Measurements from ENCODE around the gene MAD1L1.
A peak's percentile ranks its signal among the peaks of the same experiment; 100 is the strongest.

Gene MAD1L1

DNA sequence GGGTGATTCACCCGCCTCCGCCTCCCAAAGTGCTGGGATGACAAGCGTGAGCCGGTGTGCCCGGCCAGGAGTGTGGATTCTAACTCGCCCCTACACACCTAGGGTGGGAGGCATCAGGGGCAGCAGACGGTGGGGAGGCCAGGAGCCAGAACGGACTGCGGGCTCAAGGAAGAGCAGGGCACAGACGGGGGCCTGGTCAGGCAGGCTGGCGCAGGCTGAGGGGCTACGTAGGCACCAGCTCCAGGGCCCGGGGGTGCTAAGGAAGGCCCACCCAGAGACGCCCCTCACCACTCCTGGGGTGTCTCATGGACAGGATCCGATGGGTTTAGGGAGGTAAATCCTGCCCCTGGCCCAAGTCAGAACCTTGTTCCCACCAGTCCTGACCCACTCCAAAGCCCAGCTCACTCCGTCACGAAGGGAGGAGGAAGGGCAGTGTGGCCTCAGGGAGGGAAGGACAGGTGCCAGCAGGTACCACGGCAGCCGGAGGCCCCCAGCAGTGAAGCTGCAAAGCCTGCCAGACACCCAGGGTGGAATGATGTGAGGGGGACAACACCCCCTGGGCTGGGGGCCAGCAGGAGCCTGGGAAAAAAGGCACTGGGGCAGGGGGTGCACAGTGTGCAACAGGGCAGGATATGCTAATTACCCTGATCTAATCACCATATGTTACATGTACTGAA is 251.4 kb downstream of the MAD1L1 start:
- CTCF ChIA-PET: interaction anchor here (0.6 kb wide), 1 partner anchor 390 kb away, joined by 7 read pairs; no protein-coding TSS in a partner anchor
- Histone ChIP-seq H3K9me3 (ENCODE audit: control insufficient read depth, insufficient read depth, low read depth, low read length) (no peaks in the 10 kb centered on the region), H3K4me1 (ENCODE audit: control insufficient read depth, insufficient read depth, low read length) (no peaks in the 10 kb centered on the region), H3K4me3 (ENCODE audit: low read depth, low read length) (no peak overlapping the region), H3K27ac (ENCODE audit: extremely low read depth, low read depth, low read length) (no peak overlapping the region), H3K36me3 (ENCODE audit: control insufficient read depth in 2 of 2, insufficient read depth in 1 of 2, low read length in 2 of 2) (peaks cover 0 to 21% of the 10 kb centered on the region in 2 experiments; a peak in 1 of 3 replicates)
- peak; percentile 72 for TF ChIP-seq ZIC2 (tag by site-specific recombination; IDR thresholded peaks at IDR 0.05)
- no peak for TF ChIP-seq ZNF664 (tag by site-specific recombination; IDR thresholded peaks at IDR 0.05)
- TF ChIP-seq, protein P1, sequence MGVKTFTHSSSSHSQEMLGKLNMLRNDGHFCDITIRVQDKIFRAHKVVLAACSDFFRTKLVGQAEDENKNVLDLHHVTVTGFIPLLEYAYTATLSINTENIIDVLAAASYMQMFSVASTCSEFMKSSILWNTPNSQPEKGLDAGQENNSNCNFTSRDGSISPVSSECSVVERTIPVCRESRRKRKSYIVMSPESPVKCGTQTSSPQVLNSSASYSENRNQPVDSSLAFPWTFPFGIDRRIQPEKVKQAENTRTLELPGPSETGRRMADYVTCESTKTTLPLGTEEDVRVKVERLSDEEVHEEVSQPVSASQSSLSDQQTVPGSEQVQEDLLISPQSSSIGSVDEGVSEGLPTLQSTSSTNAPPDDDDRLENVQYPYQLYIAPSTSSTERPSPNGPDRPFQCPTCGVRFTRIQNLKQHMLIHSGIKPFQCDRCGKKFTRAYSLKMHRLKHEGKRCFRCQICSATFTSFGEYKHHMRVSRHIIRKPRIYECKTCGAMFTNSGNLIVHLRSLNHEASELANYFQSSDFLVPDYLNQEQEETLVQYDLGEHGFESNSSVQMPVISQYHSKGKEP (tag by site-specific recombination; IDR thresholded peaks at IDR 0.05): no peak
- TF ChIP-seq ZNF174 (tag by site-specific recombination; IDR thresholded peaks at IDR 0.05): no peak
- TF ChIP-seq GLIS1 (tag by site-specific recombination; IDR thresholded peaks at IDR 0.05): peak; percentile 34; the same call in 1 of the 2 replicates
- POLR2A ChIA-PET: no interaction called here

DNA sequence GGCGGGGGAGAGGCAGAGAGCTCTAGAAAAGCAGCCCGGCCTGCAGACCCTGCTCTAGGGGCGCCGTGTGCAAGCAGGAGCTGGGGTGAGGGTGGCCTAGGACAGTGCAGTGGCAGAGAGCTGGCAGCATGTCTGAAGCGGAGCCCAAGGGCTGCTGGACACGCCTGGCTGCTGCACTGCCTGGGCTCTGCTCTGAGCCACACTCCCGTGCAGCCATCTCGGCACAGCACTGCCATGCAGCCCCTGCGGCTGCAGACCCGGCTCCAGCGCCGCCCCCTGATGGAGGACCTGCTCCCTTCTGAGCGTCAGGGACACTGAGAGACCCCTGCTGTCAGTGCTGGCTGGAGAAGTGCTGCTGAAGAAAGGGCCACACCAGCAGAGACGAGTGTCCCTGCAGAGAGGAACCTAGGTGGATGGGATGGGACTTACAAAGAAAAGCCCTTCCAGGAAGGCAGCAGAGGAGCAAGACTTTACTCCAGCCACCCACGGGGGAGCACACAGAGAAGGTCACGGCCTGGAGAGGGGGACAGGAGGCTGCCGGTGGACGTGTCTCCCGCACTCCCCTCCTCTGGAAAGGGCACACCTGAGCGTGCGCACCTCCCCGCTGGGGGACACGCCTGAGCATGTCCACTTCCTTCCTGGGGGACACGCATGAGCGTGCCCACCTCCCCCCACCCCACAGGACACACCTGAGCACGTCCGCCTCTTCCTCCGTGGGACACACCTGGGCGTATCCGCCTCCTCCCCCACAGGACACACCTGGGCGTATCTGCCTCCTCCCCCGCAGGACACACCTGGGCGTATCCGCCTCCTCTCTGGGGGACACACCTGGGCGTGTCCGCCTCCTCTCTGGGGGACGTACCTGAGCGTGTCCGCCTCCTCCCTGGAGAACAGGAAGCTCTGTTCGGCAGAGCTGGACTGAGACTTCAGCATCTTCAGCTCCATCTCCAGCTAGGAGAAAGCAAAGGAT is 252.9 kb downstream of the MAD1L1 start:
- Histone ChIP-seq H3K9me3 (ENCODE audit: control insufficient read depth, insufficient read depth, low read depth, low read length) (no peaks in the 10 kb centered on the region), H3K4me3 (ENCODE audit: low read depth, low read length) (no peak overlapping the region), H3K36me3 (ENCODE audit: control insufficient read depth in 2 of 2, insufficient read depth in 1 of 2, low read length in 2 of 2) (peaks cover 0 to 25% of the 10 kb centered on the region in 2 experiments; a peak in 1 of 3 replicates), H3K27ac (ENCODE audit: extremely low read depth, low read depth, low read length) (no peak overlapping the region), H3K4me1 (ENCODE audit: control insufficient read depth, insufficient read depth, low read length) (no peaks in the 10 kb centered on the region)
- POLR2A ChIA-PET: no interaction called here
- no peak for TF ChIP-seq HOXD13 (CRISPR knock-in tag; IDR thresholded peaks at IDR 0.05; ENCODE audit: borderline replicate concordance)
- TF ChIP-seq ZFHX2 (tag by site-specific recombination; conservative IDR thresholded peaks at IDR 0.05): peak; percentile 34; the same call in 1 of the 2 replicates
- TF ChIP-seq, protein P2, sequence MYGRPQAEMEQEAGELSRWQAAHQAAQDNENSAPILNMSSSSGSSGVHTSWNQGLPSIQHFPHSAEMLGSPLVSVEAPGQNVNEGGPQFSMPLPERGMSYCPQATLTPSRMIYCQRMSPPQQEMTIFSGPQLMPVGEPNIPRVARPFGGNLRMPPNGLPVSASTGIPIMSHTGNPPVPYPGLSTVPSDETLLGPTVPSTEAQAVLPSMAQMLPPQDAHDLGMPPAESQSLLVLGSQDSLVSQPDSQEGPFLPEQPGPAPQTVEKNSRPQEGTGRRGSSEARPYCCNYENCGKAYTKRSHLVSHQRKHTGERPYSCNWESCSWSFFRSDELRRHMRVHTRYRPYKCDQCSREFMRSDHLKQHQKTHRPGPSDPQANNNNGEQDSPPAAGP (tag by site-specific recombination; IDR thresholded peaks at IDR 0.05): no peak
- TF ChIP-seq ZNF530 (tag by site-specific recombination; IDR thresholded peaks at IDR 0.05; ENCODE audit: low read depth): no peak
- TF ChIP-seq, protein P3, sequence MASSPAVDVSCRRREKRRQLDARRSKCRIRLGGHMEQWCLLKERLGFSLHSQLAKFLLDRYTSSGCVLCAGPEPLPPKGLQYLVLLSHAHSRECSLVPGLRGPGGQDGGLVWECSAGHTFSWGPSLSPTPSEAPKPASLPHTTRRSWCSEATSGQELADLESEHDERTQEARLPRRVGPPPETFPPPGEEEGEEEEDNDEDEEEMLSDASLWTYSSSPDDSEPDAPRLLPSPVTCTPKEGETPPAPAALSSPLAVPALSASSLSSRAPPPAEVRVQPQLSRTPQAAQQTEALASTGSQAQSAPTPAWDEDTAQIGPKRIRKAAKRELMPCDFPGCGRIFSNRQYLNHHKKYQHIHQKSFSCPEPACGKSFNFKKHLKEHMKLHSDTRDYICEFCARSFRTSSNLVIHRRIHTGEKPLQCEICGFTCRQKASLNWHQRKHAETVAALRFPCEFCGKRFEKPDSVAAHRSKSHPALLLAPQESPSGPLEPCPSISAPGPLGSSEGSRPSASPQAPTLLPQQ (tag by site-specific recombination; IDR thresholded peaks at IDR 0.05): no peak
- TF ChIP-seq ZXDB (tag by site-specific recombination; IDR thresholded peaks at IDR 0.05): no peak
- TF ChIP-seq ZIC2 (tag by site-specific recombination; IDR thresholded peaks at IDR 0.05): 0 out of 2 replicates have a peak, but pooled peaks have one; percentile 21
- no peak for TF ChIP-seq MZF1 (tag by site-specific recombination; IDR thresholded peaks at IDR 0.05; ENCODE audit: borderline replicate concordance)
- no peak for TF ChIP-seq ZBTB20 (tag by site-specific recombination; IDR thresholded peaks at IDR 0.05)
- peak; percentile 43; the same call in 1 of the 2 replicates for TF ChIP-seq EGR2 (tag by site-specific recombination; IDR thresholded peaks at IDR 0.05; ENCODE audit: low read depth)
- peak; percentile 77; the same call in 1 of the 2 replicates for TF ChIP-seq KLF8 (tag by site-specific recombination; IDR thresholded peaks at IDR 0.05)
- TF ChIP-seq ZSCAN16 (tag by site-specific recombination; IDR thresholded peaks at IDR 0.05): no peak
- TF ChIP-seq ZNF324 (tag by site-specific recombination; IDR thresholded peaks at IDR 0.05): no peak
- TF ChIP-seq ZNF221 (tag by site-specific recombination; IDR thresholded peaks at IDR 0.05; ENCODE audit: borderline replicate concordance): no peak
- TF ChIP-seq ZNF112 (tag by site-specific recombination; IDR thresholded peaks at IDR 0.05): no peak
- TF ChIP-seq, protein P4, sequence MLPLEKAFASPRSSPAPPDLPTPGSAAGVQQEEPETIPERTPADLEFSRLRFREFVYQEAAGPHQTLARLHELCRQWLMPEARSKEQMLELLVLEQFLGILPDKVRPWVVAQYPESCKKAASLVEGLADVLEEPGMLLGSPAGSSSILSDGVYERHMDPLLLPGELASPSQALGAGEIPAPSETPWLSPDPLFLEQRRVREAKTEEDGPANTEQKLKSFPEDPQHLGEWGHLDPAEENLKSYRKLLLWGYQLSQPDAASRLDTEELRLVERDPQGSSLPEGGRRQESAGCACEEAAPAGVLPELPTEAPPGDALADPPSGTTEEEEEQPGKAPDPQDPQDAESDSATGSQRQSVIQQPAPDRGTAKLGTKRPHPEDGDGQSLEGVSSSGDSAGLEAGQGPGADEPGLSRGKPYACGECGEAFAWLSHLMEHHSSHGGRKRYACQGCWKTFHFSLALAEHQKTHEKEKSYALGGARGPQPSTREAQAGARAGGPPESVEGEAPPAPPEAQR (tag by site-specific recombination; IDR thresholded peaks at IDR 0.05): no peak
- TF ChIP-seq, protein P5, sequence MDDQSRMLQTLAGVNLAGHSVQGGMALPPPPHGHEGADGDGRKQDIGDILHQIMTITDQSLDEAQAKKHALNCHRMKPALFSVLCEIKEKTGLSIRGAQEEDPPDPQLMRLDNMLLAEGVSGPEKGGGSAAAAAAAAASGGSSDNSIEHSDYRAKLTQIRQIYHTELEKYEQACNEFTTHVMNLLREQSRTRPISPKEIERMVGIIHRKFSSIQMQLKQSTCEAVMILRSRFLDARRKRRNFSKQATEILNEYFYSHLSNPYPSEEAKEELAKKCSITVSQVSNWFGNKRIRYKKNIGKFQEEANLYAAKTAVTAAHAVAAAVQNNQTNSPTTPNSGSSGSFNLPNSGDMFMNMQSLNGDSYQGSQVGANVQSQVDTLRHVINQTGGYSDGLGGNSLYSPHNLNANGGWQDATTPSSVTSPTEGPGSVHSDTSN (CRISPR knock-in tag; IDR thresholded peaks at IDR 0.05): no peak
- TF ChIP-seq, protein P6, sequence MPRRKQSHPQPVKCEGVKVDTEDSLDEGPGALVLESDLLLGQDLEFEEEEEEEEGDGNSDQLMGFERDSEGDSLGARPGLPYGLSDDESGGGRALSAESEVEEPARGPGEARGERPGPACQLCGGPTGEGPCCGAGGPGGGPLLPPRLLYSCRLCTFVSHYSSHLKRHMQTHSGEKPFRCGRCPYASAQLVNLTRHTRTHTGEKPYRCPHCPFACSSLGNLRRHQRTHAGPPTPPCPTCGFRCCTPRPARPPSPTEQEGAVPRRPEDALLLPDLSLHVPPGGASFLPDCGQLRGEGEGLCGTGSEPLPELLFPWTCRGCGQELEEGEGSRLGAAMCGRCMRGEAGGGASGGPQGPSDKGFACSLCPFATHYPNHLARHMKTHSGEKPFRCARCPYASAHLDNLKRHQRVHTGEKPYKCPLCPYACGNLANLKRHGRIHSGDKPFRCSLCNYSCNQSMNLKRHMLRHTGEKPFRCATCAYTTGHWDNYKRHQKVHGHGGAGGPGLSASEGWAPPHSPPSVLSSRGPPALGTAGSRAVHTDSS (tag by site-specific recombination; IDR thresholded peaks at IDR 0.05): no peak
- TF ChIP-seq KLF1 (tag by site-specific recombination; IDR thresholded peaks at IDR 0.05): peak; percentile 98
- CTCF ChIA-PET: interaction anchor here (0.7 kb wide), 1 partner anchor 1615 kb away, joined by 3 read pairs; no protein-coding TSS in a partner anchor

Data from HEK293 (cell line).